SK-N-SH (cell line): ENCODE results near the gene LETM1. TPM values are rescaled to one million over a fixed set of nuclear protein-coding genes. Genes with fewer than 3 reads are reported as not detected.

Source experiments
- CTCF ChIA-PET: fragments of 300-600, 350-600 bp; formaldehyde crosslinking; extraction: SDS; loops from one replicate; lab custom pipeline; 2021; lab: Yijun Ruan, JAX
- POLR2A ChIA-PET: fragments of 350-600 bp; sonication (Branson Sonifier 250); formaldehyde crosslinking; extraction: SDS; loops from one replicate; lab custom pipeline; 2020; ENCODE audit warnings: antibody characterized with exemption, inconsistent platforms; lab: Yijun Ruan, JAX
- DNase-seq: peaks from one replicate; pipeline ENCODE4 v3.0.0; 2012
- H2AFZ ChIP-seq: fragments of 200-600 bp; sonication (generic); 2 replicates; pipeline ENCODE4 v1.8.1; 2016; ENCODE audit warnings: antibody characterized with exemption, mild to moderate bottlenecking, low read depth
- H3F3A ChIP-seq: fragments of 200-600 bp; sonication (generic); replicated peaks from 2 replicates; pipeline ENCODE3; 2016; ENCODE audit warnings: antibody characterized with exemption, mild to moderate bottlenecking; ENCODE audit not compliant: insufficient read depth
- H3K27ac ChIP-seq, 2 experiments: fragments of 200-500 bp in 1 of 2; fragments of 200-600 bp in 1 of 2; sonication (Bioruptor generic) in 1 of 2; sonication (generic), shearing (Covaris generic) in 1 of 2; 2 replicates each; pipeline versions ENCODE4 v1.5.1 to v1.6.1; 2014 to 2016; ENCODE audit warnings: low read depth in 2 of 2, inconsistent platforms in 1 of 2, low read length in 1 of 2, mild to moderate bottlenecking in 1 of 2, mixed read lengths in 1 of 2
- H3K27me3 ChIP-seq: fragments of 200-600 bp; sonication (generic), shearing (Covaris generic); 2 replicates; pipeline ENCODE4 v1.6.1; 2016; ENCODE audit warnings: mixed run types; ENCODE audit not compliant: insufficient read depth
- H3K36me3 ChIP-seq, 2 experiments: fragments of 200-500 bp in 1 of 2; fragments of 200-600 bp in 1 of 2; sonication (Bioruptor generic) in 1 of 2; sonication (generic) in 1 of 2; replicated peaks in 1 of 2; 2 replicates each; pipeline versions ENCODE3 to v1.5.1; 2014 to 2016; ENCODE audit warnings: low read length in 1 of 2, mild to moderate bottlenecking in 1 of 2; ENCODE audit not compliant: insufficient read depth in 2 of 2, control insufficient read depth in 1 of 2
- H3K4me1 ChIP-seq, 2 experiments: fragments of 200-500 bp in 1 of 2; fragments of 200-600 bp in 1 of 2; sonication (Bioruptor generic) in 1 of 2; sonication (generic), shearing (Covaris generic) in 1 of 2; 2 replicates each; pipeline versions ENCODE4 v1.5.1 to v1.6.1; 2014 to 2016; ENCODE audit warnings: low read depth in 1 of 2, low read length in 1 of 2, mixed run types in 1 of 2; ENCODE audit not compliant: insufficient read depth in 2 of 2, control insufficient read depth in 1 of 2
- H3K4me2 ChIP-seq: fragments of 200-600 bp; sonication (generic), shearing (Covaris generic); 2 replicates; pipeline ENCODE4 v1.6.1; 2017; ENCODE audit warnings: mixed run types
- H3K4me3 ChIP-seq, 2 experiments: fragments of 200-500 bp in 1 of 2; fragments of 200-600 bp in 1 of 2; sonication (Bioruptor generic) in 1 of 2; sonication (generic), shearing (Covaris generic) in 1 of 2; 2 replicates each; pipeline versions ENCODE4 v1.5.1 to v1.8.1; 2014 to 2016; ENCODE audit warnings: low read depth in 2 of 2, inconsistent platforms in 1 of 2, low read length in 1 of 2, mild to moderate bottlenecking in 1 of 2, mixed read lengths in 1 of 2, moderate library complexity in 1 of 2
- H3K79me2 ChIP-seq: fragments of 200-600 bp; sonication (generic); 2 replicates; pipeline ENCODE4 v1.8.1; 2017; ENCODE audit warnings: mild to moderate bottlenecking; ENCODE audit not compliant: insufficient read depth
- H3K9ac ChIP-seq: fragments of 200-600 bp; sonication (generic); 2 replicates; pipeline ENCODE4 v1.6.1; 2017; ENCODE audit warnings: mixed run types
- H3K9me2 ChIP-seq: fragments of 200-600 bp; sonication (generic); 2 replicates; pipeline ENCODE4 v1.6.1; 2017; ENCODE audit warnings: mixed run types
- H3K9me3 ChIP-seq: fragments of 200-600 bp; sonication (generic); 2 replicates; pipeline ENCODE4 v1.6.1; 2017; ENCODE audit warnings: mixed run types, mild to moderate bottlenecking, moderate library complexity
- H4K20me1 ChIP-seq: fragments of 200-600 bp; sonication (generic); 2 replicates; pipeline ENCODE4 v1.6.1; 2017; ENCODE audit warnings: mild to moderate bottlenecking, mixed run types; ENCODE audit not compliant: insufficient read depth
- CHD2 ChIP-seq: fragments of 150-350 bp; IDR thresholded peaks from 2 replicates; pipeline ENCODE4 v1.6.1; 2018; ENCODE audit warnings: low read length; ENCODE audit not compliant: partially characterized antibody
- CTCF ChIP-seq: fragments of 200-600 bp; sonication (generic); IDR thresholded peaks from 2 replicates; pipeline ENCODE4 v1.6.1; 2017; ENCODE audit warnings: antibody characterized with exemption, mild to moderate bottlenecking, moderate library complexity
- ELF1 ChIP-seq: IDR thresholded peaks from 2 replicates; pipeline ENCODE4 v1.4.0; 2012
- EP300 ChIP-seq, 2 experiments: IDR thresholded peaks; 2 replicates each; pipeline versions ENCODE4 v1.4.0 to v1.6.1; 2012; ENCODE audit warnings: borderline replicate concordance in 1 of 2, low read depth in 1 of 2, low read length in 1 of 2
- EZH2phosphoT487 ChIP-seq: fragments of 200-600 bp; sonication (generic); IDR thresholded peaks from 2 replicates; pipeline ENCODE4 v1.6.1; 2017; ENCODE audit warnings: low read depth, mixed run types, mild to moderate bottlenecking, antibody characterized with exemption, moderate library complexity, borderline replicate concordance
- FOSL2 ChIP-seq: IDR thresholded peaks from 2 replicates; pipeline ENCODE4 v1.4.0; 2012; ENCODE audit warnings: low read depth, mild to moderate bottlenecking, moderate library complexity, borderline replicate concordance
- FOXM1 ChIP-seq: IDR thresholded peaks from 2 replicates; pipeline ENCODE4 v1.4.0; 2012; ENCODE audit warnings: low read depth, mild to moderate bottlenecking
- GATA2 ChIP-seq: sonication (generic); formaldehyde crosslinking; IDR thresholded peaks from 2 replicates; pipeline ENCODE4 v1.5.0; 2020; ENCODE audit warnings: mild to moderate bottlenecking, missing genetic modification reagents
- JUND ChIP-seq: IDR thresholded peaks from 2 replicates; pipeline ENCODE4 v1.4.0; 2012
- MXI1 ChIP-seq: IDR thresholded peaks from 2 replicates; pipeline ENCODE4 v1.6.1; 2012; ENCODE audit warnings: mild to moderate bottlenecking, low read depth, low read length, improper control_type of control experiment
- NRF1 ChIP-seq: IDR thresholded peaks from 2 replicates; pipeline ENCODE4 v1.6.1; 2012; ENCODE audit warnings: low read depth, mild to moderate bottlenecking, low read length
- RAD21 ChIP-seq: IDR thresholded peaks from 2 replicates; pipeline ENCODE4 v1.6.1; 2012; ENCODE audit warnings: mild to moderate bottlenecking, low read length
- REST ChIP-seq: IDR thresholded peaks from 2 replicates; pipeline ENCODE4 v1.6.1; 2012; ENCODE audit warnings: mild to moderate bottlenecking, low read depth, low read length, moderate library complexity
- RFX5 ChIP-seq: IDR thresholded peaks from 2 replicates; pipeline ENCODE4 v1.6.1; 2012; ENCODE audit warnings: mild to moderate bottlenecking, improper control_type of control experiment, low read length
- RXRA ChIP-seq: IDR thresholded peaks from 2 replicates; pipeline ENCODE4 v1.4.0; 2012; ENCODE audit warnings: low read depth, mild to moderate bottlenecking, borderline replicate concordance
- TAF1 ChIP-seq: IDR thresholded peaks from 2 replicates; pipeline ENCODE4 v1.6.1; 2012; ENCODE audit warnings: low read depth, mild to moderate bottlenecking, low read length, moderate library complexity, borderline replicate concordance
- TCF12 ChIP-seq: IDR thresholded peaks from 2 replicates; pipeline ENCODE4 v1.4.0; 2012
- TEAD4 ChIP-seq: IDR thresholded peaks from 2 replicates; pipeline ENCODE4 v1.4.0; 2012; ENCODE audit warnings: mild to moderate bottlenecking, borderline replicate concordance; ENCODE audit not compliant: insufficient read depth
- YY1 ChIP-seq: IDR thresholded peaks from 2 replicates; pipeline ENCODE4 v1.4.0; 2012; ENCODE audit warnings: low read depth, mild to moderate bottlenecking
- WGBS: methylation state at CpG from one replicate; pipeline ENCODE4 v1.1.6; 2017; ENCODE audit warnings: low lambda C conversion rate; 5-methylcytosine and 5-hydroxymethylcytosine counted together
- polyA plus RNA-seq, 3 experiments: library from polyadenylated mRNA; depleted of rRNA; stranded (reverse); fragments of >200 nt; gene quantifications; 2 replicates each; pipeline ENCODE4 v1.2.3, GENCODE V29; 2012

The LETM1 gene
- polyA plus RNA-seq, 1 of the 3 experiments (the other 2 are of a cell fraction): 25.8 TPM

GRCh38 chr4:1868293-1868692, 12.3 kb upstream of the LETM1 start:
- Histone ChIP-seq H3K27me3 (no peaks in the 10 kb centered on the region), H3K79me2 (peaks cover 22% of the 10 kb centered on the region), H3F3A (peaks cover 18% of the 10 kb centered on the region), H3K4me1 (peaks cover 7 to 23% of the 10 kb centered on the region in 2 experiments; a peak in 3 of 4 replicates), H3K27ac (no peak overlapping the region), H2AFZ (no peak overlapping the region), H4K20me1 (no peaks in the 10 kb centered on the region), H3K36me3 (no peaks in the 10 kb centered on the region), H3K4me3 (no peak overlapping the region), H3K9me3 (no peaks in the 10 kb centered on the region), H3K9me2 (no peaks in the 10 kb centered on the region), H3K4me2 (no peak overlapping the region), H3K9ac (no peak overlapping the region)
- no peak for DNase-seq
- TF ChIP-seq FOSL2 (no peak), MXI1 (no peak), CTCF (no peak), RXRA (no peak), TAF1 (no peak), CHD2 (no peak), RAD21 (no peak), YY1 (no peak), JUND (no peak), TEAD4 (no peak), FOXM1 (no peak), TCF12 (no peak), NRF1 (no peak), EZH2phosphoT487 (no peak), REST (no peak), GATA2 (CRISPR knock-in tag) (no peak), ELF1 (no peak), EP300 (IDR thresholded peaks at IDR 0.05; ENCODE audit: borderline replicate concordance in 1 of 2, low read depth in 1 of 2, low read length in 1 of 2) (no peak), RFX5 (no peak)
- POLR2A ChIA-PET: no interaction called here
- CTCF ChIA-PET: interaction anchor here (0.9 to 1.9 kb wide), 2 partner anchors 12 to 31 kb away, joined by 4 to 6 read pairs; partner anchors contain the start of gene LETM1
- WGBS: 63% methylated on average over 5 of the region's 5 CpGs
